K562 (cell line): ENCODE measurements around the gene COL26A1.

Experiments used
- CTCF ChIP-seq, 3 experiments: IDR thresholded peaks in 2 of 3; conservative IDR thresholded peaks in 1 of 3; 2 replicates each; pipeline ENCODE4 v1.5.1; 2011 to 2012; ENCODE audit warnings: low read length in 3 of 3, mild to moderate bottlenecking in 3 of 3, control low read depth in 2 of 3, improper control_type of control experiment in 1 of 3, inconsistent platforms in 1 of 3, low read depth in 1 of 3, mixed read lengths in 1 of 3, moderate library complexity in 1 of 3; ENCODE audit not compliant: insufficient read depth in 2 of 3
- E2F3 ChIP-seq: fragments of 250-450 bp; sonication (Bioruptor Pico); IDR thresholded peaks from 2 replicates; pipeline ENCODE4 v1.4.0; 2020; ENCODE audit warnings: mild to moderate bottlenecking
- ETV5 ChIP-seq: sonication (generic); formaldehyde crosslinking; IDR thresholded peaks from 2 replicates; pipeline ENCODE4 v1.4.0; 2020; ENCODE audit warnings: low read depth, mild to moderate bottlenecking, missing genetic modification reagents
- GTF3C2 ChIP-seq: IDR thresholded peaks from 3 replicates; pipeline ENCODE4 v1.6.1; 2011; ENCODE audit warnings: borderline replicate concordance, mild to moderate bottlenecking, moderate library complexity; ENCODE audit not compliant: insufficient read length; ENCODE audit errors: extremely low read depth
- HCFC1 ChIP-seq: IDR thresholded peaks from 2 replicates; pipeline ENCODE4 v1.6.1; 2012; ENCODE audit warnings: low read depth, low read length, improper control_type of control experiment
- MED1 ChIP-seq: sonication (generic); formaldehyde crosslinking; IDR thresholded peaks from 2 replicates; pipeline ENCODE4 v1.8.1; 2023; ENCODE audit warnings: missing genetic modification reagents, borderline replicate concordance
- SAFB2 ChIP-seq: fragments of 200-400 bp; formaldehyde crosslinking; IDR thresholded peaks from 2 replicates; pipeline ENCODE4 v1.6.1; 2018; ENCODE audit warnings: borderline replicate concordance, low read length, low read depth, moderate library complexity; ENCODE audit not compliant: severe bottlenecking
- SRF ChIP-seq, 2 experiments: fragments of 250-450, 450-650 bp in 1 of 2; sonication (Bioruptor Pico) in 1 of 2; sonication (generic) in 1 of 2; formaldehyde crosslinking; IDR thresholded peaks; 2 replicates each; pipeline versions ENCODE4 v1.5.0 to v1.5.1; 2020 to 2022; ENCODE audit warnings: mild to moderate bottlenecking in 1 of 2, missing genetic modification reagents in 1 of 2
- ZNF146 ChIP-seq: IDR thresholded peaks from one replicate; pipeline ENCODE4 v1.6.1; 2018; ENCODE audit warnings: missing compliant biosample characterization; ENCODE audit not compliant: unreplicated experiment
- TF ChIP-seq, protein P1 (sequence below): sonication (generic); formaldehyde crosslinking; IDR thresholded peaks from 2 replicates; pipeline ENCODE4 v1.9.0; 2022; ENCODE audit warnings: mild to moderate bottlenecking, missing genetic modification reagents

DNA sequence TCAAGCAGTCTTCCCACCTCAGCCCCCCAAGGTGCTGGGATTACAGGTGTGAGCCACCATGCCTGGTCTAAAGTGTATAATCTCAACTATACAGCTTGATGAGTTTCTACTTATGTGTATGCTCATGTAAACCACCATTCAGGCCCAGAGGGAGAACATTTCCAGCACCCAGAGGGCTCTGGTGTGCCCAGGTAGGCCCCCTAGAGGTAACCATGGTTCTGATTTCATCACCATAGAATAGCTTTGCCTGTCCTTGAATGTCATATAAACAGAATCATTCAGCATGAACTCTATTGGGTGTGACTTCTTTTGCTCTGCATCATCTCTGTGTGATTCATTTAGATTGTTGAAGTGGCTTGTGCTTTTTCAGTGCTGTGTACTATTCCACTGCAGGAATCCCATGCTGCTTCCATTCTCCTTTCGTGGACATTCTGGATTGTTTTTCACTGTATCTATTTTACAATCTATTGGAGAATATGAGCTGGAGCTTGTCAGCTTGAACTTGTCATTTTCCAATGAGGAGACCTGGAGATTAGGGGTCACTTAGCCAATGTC is 35.2 kb downstream of the COL26A1 start:
- TF ChIP-seq CTCF (IDR thresholded peaks at IDR 0.05 in 2 of 3, conservative IDR thresholded peaks at IDR 0.05 in 1 of 3; ENCODE audit: insufficient read depth in 2 of 3, low read depth in 1 of 3, low read length in 3 of 3) (0 out of 6 replicates have a peak, but pooled peaks of 1 of the 3 experiments have one; percentile 13), GTF3C2 (no peak), ETV5 (CRISPR knock-in tag) (no peak), E2F3 (CRISPR knock-in tag) (no peak), MED1 (no peak), SRF (CRISPR knock-in tag; IDR thresholded peaks at IDR 0.05) (no peak), HCFC1 (no peak), SAFB2 (no peak), ZNF146 (CRISPR knock-in tag) (peak; percentile 99)
- TF ChIP-seq, protein P1, sequence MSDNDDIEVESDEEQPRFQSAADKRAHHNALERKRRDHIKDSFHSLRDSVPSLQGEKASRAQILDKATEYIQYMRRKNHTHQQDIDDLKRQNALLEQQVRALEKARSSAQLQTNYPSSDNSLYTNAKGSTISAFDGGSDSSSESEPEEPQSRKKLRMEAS (CRISPR knock-in tag) = no peak
